Suprapubic skin (tissue), 3 donors: ENCODE data around the gene PLCZ1.

ENCODE experiments used
- EP300 ChIP-seq: sonication (generic); formaldehyde crosslinking; IDR thresholded peaks from one replicate; pipeline ENCODE4 v1.6.1; 2017; ENCODE audit warnings: antibody characterized with exemption
- POLR2A ChIP-seq, 2 donors: fragments of 450-650 bp; IDR thresholded peaks; one replicate each; pipeline ENCODE4 v1.6.1; 2017; ENCODE audit warnings: antibody characterized with exemption in 2 of 2, mild to moderate bottlenecking in 2 of 2, moderate library complexity in 2 of 2
- TF ChIP-seq, protein P1 (sequence below), 2 donors: fragments of 200-600 bp in 1 of 2; fragments of 450-650 bp in 1 of 2; sonication (generic) in 1 of 2; IDR thresholded peaks; one replicate each; pipeline ENCODE4 v1.5.1; 2016 to 2019; ENCODE audit warnings: antibody characterized with exemption in 2 of 2, mild to moderate bottlenecking in 1 of 2, moderate library complexity in 1 of 2

DNA sequence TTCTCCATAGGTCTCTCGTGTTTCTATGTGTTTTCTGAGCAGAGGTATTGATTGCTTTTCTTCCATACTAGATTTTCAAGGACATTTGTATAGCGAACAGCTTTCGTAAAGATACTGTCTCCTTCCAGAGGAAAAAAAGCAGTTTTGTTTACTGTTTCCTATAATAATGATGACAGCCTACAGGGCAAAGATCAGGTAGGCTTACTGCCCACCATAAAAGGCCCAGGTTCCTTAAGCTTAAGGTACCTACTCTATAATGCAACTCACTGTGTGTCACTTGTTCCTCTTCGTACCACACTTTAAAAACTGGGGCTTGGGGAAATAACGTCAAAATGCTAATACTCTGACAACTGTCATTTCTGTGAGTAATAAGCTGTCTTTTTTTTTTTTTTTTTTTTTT, 6.7 kb downstream of the PLCZ1 start:
- no peak for TF ChIP-seq POLR2A (IDR thresholded peaks at IDR 0.05)
- TF ChIP-seq, protein P1, sequence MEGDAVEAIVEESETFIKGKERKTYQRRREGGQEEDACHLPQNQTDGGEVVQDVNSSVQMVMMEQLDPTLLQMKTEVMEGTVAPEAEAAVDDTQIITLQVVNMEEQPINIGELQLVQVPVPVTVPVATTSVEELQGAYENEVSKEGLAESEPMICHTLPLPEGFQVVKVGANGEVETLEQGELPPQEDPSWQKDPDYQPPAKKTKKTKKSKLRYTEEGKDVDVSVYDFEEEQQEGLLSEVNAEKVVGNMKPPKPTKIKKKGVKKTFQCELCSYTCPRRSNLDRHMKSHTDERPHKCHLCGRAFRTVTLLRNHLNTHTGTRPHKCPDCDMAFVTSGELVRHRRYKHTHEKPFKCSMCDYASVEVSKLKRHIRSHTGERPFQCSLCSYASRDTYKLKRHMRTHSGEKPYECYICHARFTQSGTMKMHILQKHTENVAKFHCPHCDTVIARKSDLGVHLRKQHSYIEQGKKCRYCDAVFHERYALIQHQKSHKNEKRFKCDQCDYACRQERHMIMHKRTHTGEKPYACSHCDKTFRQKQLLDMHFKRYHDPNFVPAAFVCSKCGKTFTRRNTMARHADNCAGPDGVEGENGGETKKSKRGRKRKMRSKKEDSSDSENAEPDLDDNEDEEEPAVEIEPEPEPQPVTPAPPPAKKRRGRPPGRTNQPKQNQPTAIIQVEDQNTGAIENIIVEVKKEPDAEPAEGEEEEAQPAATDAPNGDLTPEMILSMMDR (IDR thresholded peaks at IDR 0.05) = no peak
- no peak for TF ChIP-seq EP300
